HepG2 (cell line): Measurements from ENCODE around the gene CCN2. TPM values are rescaled to one million over a fixed set of nuclear protein-coding genes. Genes with fewer than 3 reads are reported as not detected.

Source experiments
- CTCF ChIP-seq: sonication (generic); formaldehyde crosslinking; IDR thresholded peaks from 2 replicates; pipeline ENCODE4 v1.5.0; 2020; ENCODE audit warnings: mild to moderate bottlenecking, missing genetic modification reagents, moderate library complexity
- HNF1A ChIP-seq, 2 experiments: sonication (generic) in 1 of 2; formaldehyde crosslinking in 1 of 2; IDR thresholded peaks; 2 replicates each; pipeline versions ENCODE4 v1.4.0 to v1.6.1; 2016 to 2020; ENCODE audit warnings: borderline replicate concordance in 1 of 2, low read depth in 1 of 2, mild to moderate bottlenecking in 1 of 2, missing genetic modification reagents in 1 of 2
- PHF21A ChIP-seq: sonication (generic); formaldehyde crosslinking; IDR thresholded peaks from 2 replicates; pipeline ENCODE4 v1.5.0; 2020; ENCODE audit warnings: mild to moderate bottlenecking, missing genetic modification reagents
- STAT6 ChIP-seq: sonication (generic); formaldehyde crosslinking; IDR thresholded peaks from 2 replicates; pipeline ENCODE4 v1.4.0; 2020; ENCODE audit warnings: missing genetic modification reagents, mild to moderate bottlenecking, borderline replicate concordance
- TEAD3 ChIP-seq: optimal IDR thresholded peaks from 2 replicates; pipeline ENCODE3; 2016; ENCODE audit warnings: borderline replicate concordance
- ZBTB34 ChIP-seq: sonication (generic); formaldehyde crosslinking; IDR thresholded peaks from 2 replicates; pipeline ENCODE4 v1.8.0; 2022; ENCODE audit warnings: mild to moderate bottlenecking, missing genetic modification reagents
- ZBTB49 ChIP-seq: sonication (generic); formaldehyde crosslinking; IDR thresholded peaks from 2 replicates; pipeline ENCODE4 v1.4.0; 2020; ENCODE audit warnings: missing genetic modification reagents, borderline replicate concordance
- ZC3H13 ChIP-seq: sonication (generic); formaldehyde crosslinking; IDR thresholded peaks from 2 replicates; pipeline ENCODE4 v1.8.1; 2023; ENCODE audit warnings: mild to moderate bottlenecking, missing genetic modification reagents, moderate library complexity
- ZNF256 ChIP-seq: sonication (generic); formaldehyde crosslinking; conservative IDR thresholded peaks from 2 replicates; pipeline ENCODE4 v1.4.0; 2020; ENCODE audit warnings: missing genetic modification reagents
- ZNF260 ChIP-seq: sonication (generic); formaldehyde crosslinking; IDR thresholded peaks from 2 replicates; pipeline ENCODE4 v1.4.0; 2020; ENCODE audit warnings: missing genetic modification reagents, low read depth, mild to moderate bottlenecking, borderline replicate concordance
- ZNF317 ChIP-seq: sonication (generic); formaldehyde crosslinking; IDR thresholded peaks from 2 replicates; pipeline ENCODE4 v1.5.0; 2020; ENCODE audit warnings: mild to moderate bottlenecking, missing genetic modification reagents
- polyA plus RNA-seq, 8 experiments: library from polyadenylated mRNA; depleted of rRNA in 3 of 8; stranded (reverse) in 7 of 8; unstranded in 1 of 8; fragments of >200 nt; fragmentation: Illumina TruSeq in 4 of 8; extraction: Trizol in 4 of 8; gene quantifications; 2 replicates each; pipeline versions ENCODE4 v1.2.1 to v1.2.3, GENCODE V29; 2011 to 2016; ENCODE audit warnings: low read depth in 4 of 8, missing spikeins in 1 of 8, mixed read lengths in 1 of 8; ENCODE audit not compliant: insufficient read depth in 1 of 8
- total RNA-seq, 5 experiments: library from RNA; depleted of rRNA; stranded (reverse); fragments of >200 nt; fragmentation: Illumina TruSeq; extraction: Trizol; gene quantifications; 2 replicates each; pipeline ENCODE4 v1.2.3, GENCODE V29; 2016; ENCODE audit warnings: low read depth in 1 of 5

The CCN2 gene
- total and polyA plus RNA-seq, 2 of the 13 experiments (the other 11 are each of a cell fraction or from before 2014, with no cell fraction given), result 34.7 to 316 TPM

GRCh38 chr6:131998255-131998982 is 47.2 kb upstream of the CCN2 start (continued):
- TF ChIP-seq CTCF (CRISPR knock-in tag), result no peak
- no peak for TF ChIP-seq ZBTB49 (CRISPR knock-in tag)
- peak; percentile 9; the same call in 1 of the 2 replicates for TF ChIP-seq HNF1A (IDR thresholded peaks at IDR 0.05; ENCODE audit: low read depth)
- peak; percentile 9; the same call in 1 of the 2 replicates for TF ChIP-seq HNF1A (CRISPR knock-in tag; IDR thresholded peaks at IDR 0.05; ENCODE audit: borderline replicate concordance)
- no peak for TF ChIP-seq ZBTB34 (CRISPR knock-in tag)
- TF ChIP-seq TEAD3 (CRISPR knock-in tag), result no peak
- TF ChIP-seq ZNF260 (CRISPR knock-in tag), result no peak
- no peak for TF ChIP-seq PHF21A
- TF ChIP-seq ZC3H13, result no peak
- TF ChIP-seq STAT6 (CRISPR knock-in tag), result no peak
- TF ChIP-seq ZNF256 (CRISPR knock-in tag), result no peak
- no peak for TF ChIP-seq ZNF317 (CRISPR knock-in tag)
